ENCODE results near the gene TINCR.

TINCR gene

DNA sequence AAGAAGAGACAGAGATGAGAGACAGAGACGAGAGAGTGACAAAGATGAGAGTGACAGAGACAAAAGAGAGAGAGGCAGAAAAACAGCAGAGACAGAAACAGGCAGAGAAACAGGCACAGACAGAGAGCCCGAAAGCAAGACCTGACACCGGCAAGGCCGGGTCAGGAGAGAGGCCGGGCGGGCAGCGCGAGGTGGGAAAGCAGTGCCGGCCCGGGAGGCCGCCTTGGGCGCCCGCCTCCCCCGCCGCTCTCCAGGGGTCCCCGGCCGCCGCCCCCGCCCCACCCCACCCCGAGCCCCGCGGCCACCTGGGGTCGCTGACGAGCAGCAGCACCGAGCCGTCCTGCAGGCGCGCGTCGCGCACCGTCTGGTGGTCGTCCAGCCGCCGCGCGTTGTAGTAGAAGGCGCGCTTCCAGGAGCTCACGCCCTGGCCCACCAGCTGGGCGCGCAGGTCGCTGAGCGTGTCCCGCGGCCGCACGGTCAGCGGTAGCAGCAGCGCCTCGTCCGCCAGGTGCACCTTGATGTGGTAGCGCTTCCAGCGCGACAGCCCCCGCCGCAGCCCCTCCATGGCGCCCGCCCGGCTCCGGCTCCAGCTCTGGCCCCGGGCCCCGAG is at the start of gene TINCR:
Gene TINCR, minus strand, starts transcription at position 594 of the 610 bp plus-strand sequence.
- Histone ChIP-seq H3K9me3 (ENCODE audit: low read length) (peaks cover 2% of the 10 kb centered on the region; the same call in 1 of the 2 replicates), H3K27ac (ENCODE audit: low read depth, low read length, poor library complexity, severe bottlenecking) (no peak within 1 kb of the TSS), H2AFZ (ENCODE audit: low read length) (no peak within 1 kb of the TSS), H4K20me1 (ENCODE audit: insufficient read depth, low read length) (no peaks in the 10 kb centered on the region), H3F3A (ENCODE audit: insufficient read depth, low read length) (no peaks in the 10 kb centered on the region), H3K9me2 (ENCODE audit: low read depth, low read length) (no peaks in the 10 kb centered on the region), H3K9ac (ENCODE audit: low read length) (no peak within 1 kb of the TSS), H3K79me2 (ENCODE audit: insufficient read depth, low read length) (no peaks in the 10 kb centered on the region), H3K27me3 (ENCODE audit: insufficient read depth, low read length) (no peaks in the 10 kb centered on the region; the same call in 1 of the 2 replicates), H3K4me1 (ENCODE audit: insufficient read depth, low read length, severe bottlenecking) (no peaks in the 10 kb centered on the region), H3K36me3 (ENCODE audit: insufficient read depth, low read length) (no peaks in the 10 kb centered on the region), H3K4me3 (ENCODE audit: low read depth, low read length, poor library complexity, severe bottlenecking) (no peak within 1 kb of the TSS), H3K4me2 (ENCODE audit: low read length) (no peak within 1 kb of the TSS)
- TF ChIP-seq EZH2 (IDR thresholded peaks at IDR 0.05; ENCODE audit: borderline replicate concordance, low read length): no peak

DNA sequence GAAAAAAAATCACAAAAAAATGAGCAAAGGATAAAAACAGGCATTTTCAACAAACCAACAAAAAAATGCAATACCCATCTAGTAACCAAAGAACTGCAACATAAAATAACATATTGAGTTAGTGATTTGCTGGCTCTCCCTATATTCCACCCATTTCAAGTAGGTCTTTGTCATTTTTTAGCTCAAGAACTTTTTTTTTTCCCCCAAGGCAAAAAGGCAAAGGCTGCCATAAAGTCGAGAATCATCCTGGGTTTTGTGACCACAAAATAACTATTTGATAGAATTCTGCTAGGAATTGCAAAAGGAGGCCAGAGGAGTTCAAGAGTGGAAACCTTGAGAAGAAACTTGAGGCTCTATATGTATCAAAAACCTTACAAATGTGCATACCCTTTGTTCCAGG is 49.3 kb upstream of the TINCR start:
- no peaks in the 10 kb centered on the region for H3K9me2 ChIP-seq (ENCODE audit: low read depth, low read length)
- H4K20me1 ChIP-seq (ENCODE audit: insufficient read depth, low read length): no peaks in the 10 kb centered on the region
- H3K4me1 ChIP-seq (ENCODE audit: insufficient read depth, low read length, severe bottlenecking): peaks cover 24% of the 10 kb centered on the region
- peaks cover 52% of the 10 kb centered on the region for H3K79me2 ChIP-seq (ENCODE audit: insufficient read depth, low read length)
- TF ChIP-seq EZH2 (IDR thresholded peaks at IDR 0.05; ENCODE audit: borderline replicate concordance, low read length): no peak
- TF ChIP-seq, protein P1, sequence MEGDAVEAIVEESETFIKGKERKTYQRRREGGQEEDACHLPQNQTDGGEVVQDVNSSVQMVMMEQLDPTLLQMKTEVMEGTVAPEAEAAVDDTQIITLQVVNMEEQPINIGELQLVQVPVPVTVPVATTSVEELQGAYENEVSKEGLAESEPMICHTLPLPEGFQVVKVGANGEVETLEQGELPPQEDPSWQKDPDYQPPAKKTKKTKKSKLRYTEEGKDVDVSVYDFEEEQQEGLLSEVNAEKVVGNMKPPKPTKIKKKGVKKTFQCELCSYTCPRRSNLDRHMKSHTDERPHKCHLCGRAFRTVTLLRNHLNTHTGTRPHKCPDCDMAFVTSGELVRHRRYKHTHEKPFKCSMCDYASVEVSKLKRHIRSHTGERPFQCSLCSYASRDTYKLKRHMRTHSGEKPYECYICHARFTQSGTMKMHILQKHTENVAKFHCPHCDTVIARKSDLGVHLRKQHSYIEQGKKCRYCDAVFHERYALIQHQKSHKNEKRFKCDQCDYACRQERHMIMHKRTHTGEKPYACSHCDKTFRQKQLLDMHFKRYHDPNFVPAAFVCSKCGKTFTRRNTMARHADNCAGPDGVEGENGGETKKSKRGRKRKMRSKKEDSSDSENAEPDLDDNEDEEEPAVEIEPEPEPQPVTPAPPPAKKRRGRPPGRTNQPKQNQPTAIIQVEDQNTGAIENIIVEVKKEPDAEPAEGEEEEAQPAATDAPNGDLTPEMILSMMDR (IDR thresholded peaks at IDR 0.05; ENCODE audit: low read length): no peak
- no peak overlapping the region for H3K9ac ChIP-seq (ENCODE audit: low read length)
- H3K27me3 ChIP-seq (ENCODE audit: insufficient read depth, low read length): no peaks in the 10 kb centered on the region
- H3K36me3 ChIP-seq (ENCODE audit: insufficient read depth, low read length): peaks cover 96% of the 10 kb centered on the region
- H3K4me2 ChIP-seq (ENCODE audit: low read length): no peak overlapping the region
- H3F3A ChIP-seq (ENCODE audit: insufficient read depth, low read length): no peaks in the 10 kb centered on the region
- H3K4me3 ChIP-seq (ENCODE audit: low read depth, low read length, poor library complexity, severe bottlenecking): no peak overlapping the region
- H2AFZ ChIP-seq (ENCODE audit: low read length): no peak overlapping the region
- H3K27ac ChIP-seq (ENCODE audit: low read depth, low read length, poor library complexity, severe bottlenecking): no peak overlapping the region
- no peaks in the 10 kb centered on the region for H3K9me3 ChIP-seq (ENCODE audit: low read length)

DNA sequence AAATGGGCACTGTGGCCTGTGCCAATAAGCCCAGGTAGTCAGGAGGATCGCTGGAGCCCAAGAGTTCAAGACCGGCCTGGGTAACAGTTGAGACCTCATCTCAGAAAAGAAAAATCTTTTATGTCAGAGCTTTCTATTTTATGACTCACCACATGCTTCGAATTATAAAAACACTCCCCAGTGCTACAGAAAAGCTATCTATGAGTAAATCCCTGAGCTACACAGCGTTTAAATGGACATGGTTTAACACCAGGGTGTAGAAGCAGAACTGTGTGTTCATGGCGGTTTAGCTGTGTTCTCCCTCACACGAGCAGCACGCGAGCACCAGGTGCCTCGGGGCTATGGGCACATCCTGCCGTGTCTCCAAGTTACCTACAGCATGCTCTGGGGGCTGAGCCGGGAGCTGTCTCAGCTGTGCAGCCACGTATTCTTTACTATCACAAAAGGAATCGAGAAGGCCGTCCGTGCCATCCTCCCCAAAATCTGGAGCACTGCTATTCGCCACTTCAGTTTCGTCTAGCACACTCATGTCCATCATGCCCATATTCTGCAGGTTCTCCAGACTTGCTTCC is 48.1 kb upstream of the TINCR start:
- Histone ChIP-seq H3K9me2 (ENCODE audit: low read depth, low read length) (no peaks in the 10 kb centered on the region), H2AFZ (ENCODE audit: low read length) (no peak overlapping the region), H3K27me3 (ENCODE audit: insufficient read depth, low read length) (no peaks in the 10 kb centered on the region), H3K79me2 (ENCODE audit: insufficient read depth, low read length) (peaks cover 40% of the 10 kb centered on the region), H3K27ac (ENCODE audit: low read depth, low read length, poor library complexity, severe bottlenecking) (no peak overlapping the region), H3K9ac (ENCODE audit: low read length) (no peak overlapping the region), H3K9me3 (ENCODE audit: low read length) (no peaks in the 10 kb centered on the region), H3K36me3 (ENCODE audit: insufficient read depth, low read length) (peaks cover 92% of the 10 kb centered on the region), H3F3A (ENCODE audit: insufficient read depth, low read length) (no peaks in the 10 kb centered on the region), H3K4me3 (ENCODE audit: low read depth, low read length, poor library complexity, severe bottlenecking) (no peak overlapping the region), H3K4me1 (ENCODE audit: insufficient read depth, low read length, severe bottlenecking) (peaks cover 15% of the 10 kb centered on the region), H3K4me2 (ENCODE audit: low read length) (no peak overlapping the region), H4K20me1 (ENCODE audit: insufficient read depth, low read length) (no peaks in the 10 kb centered on the region)
- no peak for TF ChIP-seq EZH2 (IDR thresholded peaks at IDR 0.05; ENCODE audit: borderline replicate concordance, low read length)
- TF ChIP-seq, protein P1 (IDR thresholded peaks at IDR 0.05; ENCODE audit: low read length): no peak

Measured in OCI-LY1 (cell line).